ENCODE measurements around the gene HEPN1.

HEPN1 gene

DNA sequence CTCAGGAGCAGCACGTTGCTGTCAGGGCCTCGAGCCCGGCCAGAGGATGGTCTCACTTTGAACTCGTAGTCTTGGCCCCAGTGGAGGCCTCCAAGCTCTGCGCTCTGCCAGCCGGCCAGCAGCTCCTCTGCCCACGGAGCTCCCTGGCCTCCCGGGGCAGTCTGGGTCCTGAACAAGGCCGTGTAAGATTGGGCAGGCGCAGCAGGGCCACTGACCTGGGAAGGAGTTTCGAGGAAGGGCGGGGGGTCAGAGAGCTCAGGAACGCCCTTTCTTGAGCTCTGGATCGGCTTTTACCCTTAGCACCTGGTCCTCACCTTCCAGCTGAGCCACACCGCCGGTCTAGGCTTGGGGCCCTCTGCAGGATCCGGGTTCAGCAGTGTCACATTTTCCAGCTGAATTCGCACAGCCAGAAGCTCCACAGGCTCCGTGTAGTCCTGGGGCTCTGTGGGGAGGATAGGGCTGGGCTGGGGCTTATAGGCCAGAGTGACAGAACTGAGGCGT lies 23.5 kb upstream of the HEPN1 start:
- TF ChIP-seq, protein P1, sequence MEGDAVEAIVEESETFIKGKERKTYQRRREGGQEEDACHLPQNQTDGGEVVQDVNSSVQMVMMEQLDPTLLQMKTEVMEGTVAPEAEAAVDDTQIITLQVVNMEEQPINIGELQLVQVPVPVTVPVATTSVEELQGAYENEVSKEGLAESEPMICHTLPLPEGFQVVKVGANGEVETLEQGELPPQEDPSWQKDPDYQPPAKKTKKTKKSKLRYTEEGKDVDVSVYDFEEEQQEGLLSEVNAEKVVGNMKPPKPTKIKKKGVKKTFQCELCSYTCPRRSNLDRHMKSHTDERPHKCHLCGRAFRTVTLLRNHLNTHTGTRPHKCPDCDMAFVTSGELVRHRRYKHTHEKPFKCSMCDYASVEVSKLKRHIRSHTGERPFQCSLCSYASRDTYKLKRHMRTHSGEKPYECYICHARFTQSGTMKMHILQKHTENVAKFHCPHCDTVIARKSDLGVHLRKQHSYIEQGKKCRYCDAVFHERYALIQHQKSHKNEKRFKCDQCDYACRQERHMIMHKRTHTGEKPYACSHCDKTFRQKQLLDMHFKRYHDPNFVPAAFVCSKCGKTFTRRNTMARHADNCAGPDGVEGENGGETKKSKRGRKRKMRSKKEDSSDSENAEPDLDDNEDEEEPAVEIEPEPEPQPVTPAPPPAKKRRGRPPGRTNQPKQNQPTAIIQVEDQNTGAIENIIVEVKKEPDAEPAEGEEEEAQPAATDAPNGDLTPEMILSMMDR (IDR thresholded peaks at IDR 0.05; ENCODE audit: insufficient read depth, missing control alignments) = no peak
- FAIRE-seq (no peak), DNase-seq (ENCODE audit: insufficient read length, low spot score) (peak; percentile 4)

DNA sequence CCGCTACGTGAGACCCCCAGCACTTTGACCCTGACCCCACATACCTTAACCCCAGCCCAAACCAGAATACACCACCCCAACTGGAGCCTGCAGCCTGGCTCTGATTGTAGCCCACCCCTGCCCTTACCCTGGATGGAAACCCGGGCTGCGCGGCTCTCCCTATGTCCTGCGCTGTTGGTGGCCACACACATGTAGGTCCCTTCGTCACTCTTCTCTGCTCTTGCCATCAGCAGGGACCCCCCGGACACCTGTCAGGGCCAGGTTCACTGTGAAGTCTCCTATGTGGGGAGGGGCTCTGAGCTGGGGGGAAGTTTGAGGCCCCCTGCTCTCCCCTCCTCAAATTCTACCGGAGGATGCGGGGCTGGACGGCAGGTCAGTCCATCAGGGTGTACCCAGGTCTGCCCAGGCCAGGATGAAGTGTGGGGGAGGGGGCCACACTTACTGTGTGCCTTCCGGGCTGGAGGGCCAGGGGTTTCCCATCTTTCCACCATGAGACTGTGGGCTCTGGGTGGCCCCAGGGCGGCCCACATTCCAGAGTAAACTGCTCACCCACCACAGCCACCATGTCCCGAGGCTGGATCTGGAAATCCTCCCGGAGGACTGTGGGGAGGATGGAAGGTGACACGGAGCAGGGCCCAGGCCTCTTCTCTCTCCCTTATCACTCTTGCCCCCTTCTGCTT lies 22.8 kb upstream of the HEPN1 start:
- peak; percentile 4 for DNase-seq (ENCODE audit: insufficient read length, low spot score)

DNA sequence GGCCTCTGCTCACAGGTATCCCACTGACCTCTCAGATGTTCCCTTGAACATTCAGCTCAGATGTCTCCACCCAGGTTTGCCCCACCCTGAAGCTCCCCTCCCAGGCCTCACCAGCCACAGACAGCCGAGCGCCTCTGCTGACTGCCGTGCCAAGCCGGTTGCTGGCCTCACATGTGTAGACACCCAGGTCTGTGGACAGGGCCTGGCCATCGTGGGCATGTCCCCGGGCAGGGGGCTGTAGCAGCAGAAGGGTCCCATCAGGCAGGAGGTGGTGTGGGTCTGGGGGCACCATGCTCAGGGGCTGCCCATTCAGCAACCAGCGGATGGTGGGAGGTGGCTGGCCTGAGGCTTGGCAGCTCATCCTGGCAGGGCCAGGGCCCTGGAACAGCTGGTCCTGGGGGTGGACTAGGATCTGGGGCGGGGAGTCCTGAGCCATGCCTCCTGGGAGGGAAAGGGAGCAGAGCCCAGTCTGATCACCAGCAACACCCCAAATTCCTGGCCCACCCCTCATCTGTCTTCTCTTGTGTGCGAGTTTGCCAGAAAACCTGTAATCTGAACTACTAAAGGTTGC lies 22.1 kb upstream of the HEPN1 start:
- TF ChIP-seq, protein P1 (IDR thresholded peaks at IDR 0.05; ENCODE audit: insufficient read depth, missing control alignments) = no peak
- DNase-seq (ENCODE audit: insufficient read length, low spot score) (no peak), FAIRE-seq (no peak)

More for the DNA sequence above, 22.8 kb upstream of the HEPN1 start:
- TF ChIP-seq, protein P1 (IDR thresholded peaks at IDR 0.05; ENCODE audit: insufficient read depth, missing control alignments) = no peak
- no peak for FAIRE-seq

DNA sequence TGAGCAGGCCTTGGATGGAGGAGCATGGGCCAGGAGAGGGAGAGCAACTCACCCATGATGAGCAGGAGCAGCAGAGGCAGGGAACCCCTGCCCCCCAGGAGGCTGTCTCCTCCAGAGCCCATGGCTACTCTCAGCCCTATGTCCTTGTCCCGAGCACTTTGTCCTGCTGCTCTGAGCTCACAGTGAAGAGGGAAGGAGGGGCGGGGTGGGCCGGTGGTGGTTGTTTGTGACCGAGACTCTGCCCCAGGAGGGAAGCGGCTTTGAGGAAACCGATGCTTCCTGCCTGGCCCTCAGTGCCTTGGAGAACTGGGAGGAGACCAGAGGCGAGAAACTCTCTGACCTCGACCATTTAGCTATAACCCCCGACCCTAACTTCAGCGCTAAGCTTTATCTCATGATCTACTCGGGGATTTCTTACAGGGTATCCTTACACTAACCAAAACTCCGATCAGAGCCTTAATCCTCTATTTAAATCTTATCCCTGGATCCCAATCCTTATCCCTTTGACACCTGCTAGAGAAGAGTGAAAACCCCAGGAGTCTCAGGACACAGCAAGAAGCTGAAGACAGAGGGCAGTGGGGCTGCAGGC lies 21.3 kb upstream of the HEPN1 start, which contains the start of gene ROBO4:
TSS of gene ROBO4 (minus strand) at position 192 of the 589 bp plus-strand sequence. CDS start at position 122, 70 bp downstream.
- DNase-seq (ENCODE audit: insufficient read length, low spot score) = peak; percentile 53

DNA sequence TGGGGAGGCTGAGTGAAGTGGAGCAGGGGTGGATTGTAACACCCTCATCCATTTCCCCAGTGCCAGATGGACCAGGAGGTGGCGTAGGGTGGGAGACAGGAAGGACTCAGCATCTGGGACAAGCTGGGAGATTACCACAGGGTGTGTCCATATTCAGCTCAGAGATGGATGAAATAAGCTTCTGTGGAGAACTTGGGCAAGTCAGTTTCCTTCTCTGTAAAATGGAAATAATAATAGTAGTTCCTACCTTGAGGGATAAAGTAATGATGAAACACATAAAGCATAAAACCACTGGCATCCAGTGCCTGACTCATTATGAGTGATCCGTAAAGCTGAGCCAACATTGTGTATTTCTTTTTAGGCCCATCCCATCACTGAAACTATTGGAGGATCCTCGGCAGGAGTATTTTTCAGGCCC lies 20.8 kb upstream of the HEPN1 start:
- DNase-seq (ENCODE audit: insufficient read length, low spot score) (no peak), FAIRE-seq (peak; percentile 11)
- TF ChIP-seq, protein P1 (IDR thresholded peaks at IDR 0.05; ENCODE audit: insufficient read depth, missing control alignments) = no peak

More for the DNA sequence above, 21.3 kb upstream of the HEPN1 start, which contains the start of gene ROBO4:
- FAIRE-seq = peak; percentile 96
- TF ChIP-seq, protein P1 (IDR thresholded peaks at IDR 0.05; ENCODE audit: insufficient read depth, missing control alignments) = no peak

DNA sequence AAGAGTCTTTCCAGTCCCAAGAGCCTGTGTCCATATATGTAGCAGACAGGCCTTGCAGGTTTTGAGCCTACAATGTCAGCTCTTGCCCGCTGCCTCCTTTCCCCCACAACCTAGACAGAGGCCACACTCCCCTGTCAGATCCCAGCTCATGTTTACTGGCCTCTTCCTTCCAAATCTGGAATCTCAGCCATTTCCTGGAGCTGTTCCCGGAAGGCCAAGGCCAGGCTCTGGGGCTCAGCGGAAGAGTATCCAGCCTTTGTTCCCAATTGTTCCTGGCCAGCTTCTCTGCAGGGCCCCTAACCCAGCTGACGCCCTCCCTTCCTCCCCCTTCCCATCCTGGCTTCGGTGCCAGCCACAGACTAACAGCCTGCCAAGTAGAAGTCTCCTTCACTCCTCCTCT lies 20.3 kb upstream of the HEPN1 start:
- TF ChIP-seq, protein P1 (IDR thresholded peaks at IDR 0.05; ENCODE audit: insufficient read depth, missing control alignments) = no peak
- no peak for DNase-seq (ENCODE audit: insufficient read length, low spot score)
- FAIRE-seq = no peak

All from D721Med (cell line).